HepG2 (cell line): Measurements from ENCODE around the gene ANKS1A. TPM values are rescaled to one million over a fixed set of nuclear protein-coding genes. Genes with fewer than 3 reads are reported as not detected.

Source experiments
- ETV6 ChIP-seq: sonication (generic); formaldehyde crosslinking; conservative IDR thresholded peaks from 2 replicates; pipeline ENCODE4 v1.4.0; 2020; ENCODE audit warnings: missing genetic modification reagents
- FOXA3 ChIP-seq: IDR thresholded peaks from 2 replicates; pipeline ENCODE4 v1.6.1; 2016; ENCODE audit warnings: missing genetic modification reagents, missing compliant biosample characterization
- HNF4A ChIP-seq: sonication (generic); formaldehyde crosslinking; IDR thresholded peaks from 2 replicates; pipeline ENCODE4 v1.4.0; 2020; ENCODE audit warnings: missing genetic modification reagents
- HNRNPL ChIP-seq: fragments of 200-400 bp; formaldehyde crosslinking; IDR thresholded peaks from 2 replicates; pipeline ENCODE4 v1.6.1; 2017; ENCODE audit warnings: mild to moderate bottlenecking, low read depth, low read length
- RBFOX2 ChIP-seq: fragments of 200-400 bp; formaldehyde crosslinking; IDR thresholded peaks from 2 replicates; pipeline ENCODE4 v1.6.1; 2017; ENCODE audit warnings: low read depth, mild to moderate bottlenecking, low read length
- SCMH1 ChIP-seq: sonication (generic); formaldehyde crosslinking; IDR thresholded peaks from 2 replicates; pipeline ENCODE4 v1.9.0; 2021; ENCODE audit warnings: missing genetic modification reagents, mild to moderate bottlenecking, borderline replicate concordance
- SP4 ChIP-seq: sonication (generic); formaldehyde crosslinking; IDR thresholded peaks from 2 replicates; pipeline ENCODE4 v1.8.1; 2023; ENCODE audit warnings: mild to moderate bottlenecking, missing genetic modification reagents
- TBX3 ChIP-seq: fragments of 450-650 bp; IDR thresholded peaks from 2 replicates; pipeline ENCODE4 v1.6.1; 2017; ENCODE audit warnings: antibody characterized with exemption, mild to moderate bottlenecking, inconsistent platforms, borderline replicate concordance
- ZFX ChIP-seq: sonication (generic); formaldehyde crosslinking; IDR thresholded peaks from 2 replicates; pipeline ENCODE4 v1.4.0; 2020; ENCODE audit warnings: mild to moderate bottlenecking, low read depth, missing genetic modification reagents, moderate library complexity
- ZNF30 ChIP-seq: sonication (generic); formaldehyde crosslinking; IDR thresholded peaks from 2 replicates; pipeline ENCODE4 v1.5.0; 2020; ENCODE audit warnings: mild to moderate bottlenecking, missing genetic modification reagents
- ZNF546 ChIP-seq: sonication (generic); formaldehyde crosslinking; conservative IDR thresholded peaks from 2 replicates; pipeline ENCODE4 v1.8.1; 2023; ENCODE audit warnings: mild to moderate bottlenecking, missing genetic modification reagents
- ZNF713 ChIP-seq: sonication (generic); formaldehyde crosslinking; IDR thresholded peaks from 2 replicates; pipeline ENCODE4 v1.4.0; 2020; ENCODE audit warnings: mild to moderate bottlenecking, missing genetic modification reagents
- polyA plus RNA-seq, 8 experiments: library from polyadenylated mRNA; depleted of rRNA in 3 of 8; stranded (reverse) in 7 of 8; unstranded in 1 of 8; fragments of >200 nt; fragmentation: Illumina TruSeq in 4 of 8; extraction: Trizol in 4 of 8; gene quantifications; 2 replicates each; pipeline versions ENCODE4 v1.2.1 to v1.2.3, GENCODE V29; 2011 to 2016; ENCODE audit warnings: low read depth in 4 of 8, missing spikeins in 1 of 8, mixed read lengths in 1 of 8; ENCODE audit not compliant: insufficient read depth in 1 of 8
- total RNA-seq, 5 experiments: library from RNA; depleted of rRNA; stranded (reverse); fragments of >200 nt; fragmentation: Illumina TruSeq; extraction: Trizol; gene quantifications; 2 replicates each; pipeline ENCODE4 v1.2.3, GENCODE V29; 2016; ENCODE audit warnings: low read depth in 1 of 5
- TF ChIP-seq, protein P1 (sequence below): sonication (generic); formaldehyde crosslinking; IDR thresholded peaks from 2 replicates; pipeline ENCODE4 v1.9.0; 2021; ENCODE audit warnings: missing genetic modification reagents, mild to moderate bottlenecking, borderline replicate concordance
- TF ChIP-seq, protein P2 (sequence below): sonication (generic); formaldehyde crosslinking; IDR thresholded peaks from 2 replicates; pipeline ENCODE4 v1.4.0; 2020; ENCODE audit warnings: missing genetic modification reagents
- TF ChIP-seq, protein P3 (sequence below), 2 experiments: IDR thresholded peaks; 2 replicates each; pipeline ENCODE4 v1.6.1; 2011 to 2012; ENCODE audit warnings: low read length in 2 of 2, borderline replicate concordance in 1 of 2, low read depth in 1 of 2, mild to moderate bottlenecking in 1 of 2, moderate library complexity in 1 of 2
- TF ChIP-seq, protein P4 (sequence below): sonication (generic); formaldehyde crosslinking; IDR thresholded peaks from 2 replicates; pipeline ENCODE4 v1.8.1; 2023; ENCODE audit warnings: mild to moderate bottlenecking, inconsistent platforms, moderate library complexity, missing genetic modification reagents, borderline replicate concordance
- TF ChIP-seq, protein P5 (sequence below): sonication (generic); formaldehyde crosslinking; IDR thresholded peaks from 2 replicates; pipeline ENCODE4 v1.8.0; 2022; ENCODE audit warnings: mild to moderate bottlenecking, missing genetic modification reagents, moderate library complexity

ANKS1A gene
- total and polyA plus RNA-seq, 2 of the 13 experiments (the other 11 are each of a cell fraction or from before 2014, with no cell fraction given) = 7.2 to 15.1 TPM

DNA sequence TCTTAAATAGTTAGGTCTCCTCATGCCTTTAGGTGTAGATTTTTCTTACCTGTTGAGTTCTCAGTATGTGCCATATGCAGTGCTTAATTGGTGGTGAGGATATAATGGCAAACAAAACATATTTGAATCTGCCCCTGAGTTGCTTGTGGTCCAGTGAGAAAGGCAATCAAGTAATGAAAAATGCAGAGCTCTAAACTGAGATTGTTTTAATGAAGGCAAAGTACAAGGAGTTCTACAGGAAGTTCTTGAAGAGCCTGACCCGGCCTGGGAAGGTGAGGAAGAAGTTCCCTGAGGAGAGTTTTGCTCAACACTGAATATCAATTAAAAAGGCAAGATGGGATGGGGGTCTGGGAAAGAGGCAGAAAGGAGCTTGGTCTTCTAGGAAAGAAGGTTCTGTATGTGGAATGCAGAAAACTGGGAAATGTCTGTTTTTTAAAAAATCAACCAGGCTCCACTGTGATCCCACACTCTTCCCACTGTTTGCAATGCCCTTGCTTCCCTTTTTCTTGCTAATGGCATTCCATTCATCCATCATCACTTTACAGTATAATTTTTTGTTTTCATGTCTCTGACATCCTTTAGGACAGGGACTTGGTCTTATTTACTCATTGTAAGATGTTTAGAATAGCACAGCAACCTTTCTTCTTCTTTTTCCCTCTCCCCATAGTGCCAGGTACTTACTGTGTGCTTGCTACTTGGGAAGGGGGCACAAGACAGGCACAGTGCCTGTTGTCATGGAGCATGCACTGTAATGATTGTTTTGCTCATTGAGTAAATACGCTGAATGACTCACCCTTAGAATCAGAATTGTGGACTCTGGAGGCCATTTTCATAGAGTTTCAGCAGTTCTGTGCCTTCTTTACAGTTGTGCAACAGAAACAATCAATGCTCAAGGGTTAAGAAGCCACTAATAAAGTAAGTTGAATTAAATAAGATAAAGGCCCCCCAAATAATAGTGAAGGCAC lies 64.3 kb downstream of the ANKS1A start (continued):
- TF ChIP-seq, protein P1, sequence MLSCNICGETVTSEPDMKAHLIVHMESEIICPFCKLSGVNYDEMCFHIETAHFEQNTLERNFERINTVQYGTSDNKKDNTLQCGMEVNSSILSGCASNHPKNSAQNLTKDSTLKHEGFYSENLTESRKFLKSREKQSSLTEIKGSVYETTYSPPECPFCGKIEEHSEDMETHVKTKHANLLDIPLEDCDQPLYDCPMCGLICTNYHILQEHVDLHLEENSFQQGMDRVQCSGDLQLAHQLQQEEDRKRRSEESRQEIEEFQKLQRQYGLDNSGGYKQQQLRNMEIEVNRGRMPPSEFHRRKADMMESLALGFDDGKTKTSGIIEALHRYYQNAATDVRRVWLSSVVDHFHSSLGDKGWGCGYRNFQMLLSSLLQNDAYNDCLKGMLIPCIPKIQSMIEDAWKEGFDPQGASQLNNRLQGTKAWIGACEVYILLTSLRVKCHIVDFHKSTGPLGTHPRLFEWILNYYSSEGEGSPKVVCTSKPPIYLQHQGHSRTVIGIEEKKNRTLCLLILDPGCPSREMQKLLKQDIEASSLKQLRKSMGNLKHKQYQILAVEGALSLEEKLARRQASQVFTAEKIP (CRISPR knock-in tag) = no peak
- TF ChIP-seq TBX3 (peak; percentile 34; the same call in 1 of the 2 replicates), SP4 (CRISPR knock-in tag) (no peak), HNRNPL (no peak), HNF4A (CRISPR knock-in tag) (peak; percentile 83), RBFOX2 (no peak), ZNF713 (no peak), ZNF30 (CRISPR knock-in tag) (no peak), FOXA3 (CRISPR knock-in tag) (peak; percentile 99), ZNF546 (no peak), ZFX (CRISPR knock-in tag) (no peak), SCMH1 (no peak), ETV6 (CRISPR knock-in tag) (no peak)
- TF ChIP-seq, protein P2, sequence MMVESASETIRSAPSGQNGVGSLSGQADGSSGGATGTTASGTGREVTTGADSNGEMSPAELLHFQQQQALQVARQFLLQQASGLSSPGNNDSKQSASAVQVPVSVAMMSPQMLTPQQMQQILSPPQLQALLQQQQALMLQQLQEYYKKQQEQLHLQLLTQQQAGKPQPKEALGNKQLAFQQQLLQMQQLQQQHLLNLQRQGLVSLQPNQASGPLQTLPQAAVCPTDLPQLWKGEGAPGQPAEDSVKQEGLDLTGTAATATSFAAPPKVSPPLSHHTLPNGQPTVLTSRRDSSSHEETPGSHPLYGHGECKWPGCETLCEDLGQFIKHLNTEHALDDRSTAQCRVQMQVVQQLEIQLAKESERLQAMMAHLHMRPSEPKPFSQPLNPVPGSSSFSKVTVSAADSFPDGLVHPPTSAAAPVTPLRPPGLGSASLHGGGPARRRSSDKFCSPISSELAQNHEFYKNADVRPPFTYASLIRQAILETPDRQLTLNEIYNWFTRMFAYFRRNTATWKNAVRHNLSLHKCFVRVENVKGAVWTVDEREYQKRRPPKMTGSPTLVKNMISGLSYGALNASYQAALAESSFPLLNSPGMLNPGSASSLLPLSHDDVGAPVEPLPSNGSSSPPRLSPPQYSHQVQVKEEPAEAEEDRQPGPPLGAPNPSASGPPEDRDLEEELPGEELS (CRISPR knock-in tag) = peak; percentile 94
- TF ChIP-seq, protein P3, sequence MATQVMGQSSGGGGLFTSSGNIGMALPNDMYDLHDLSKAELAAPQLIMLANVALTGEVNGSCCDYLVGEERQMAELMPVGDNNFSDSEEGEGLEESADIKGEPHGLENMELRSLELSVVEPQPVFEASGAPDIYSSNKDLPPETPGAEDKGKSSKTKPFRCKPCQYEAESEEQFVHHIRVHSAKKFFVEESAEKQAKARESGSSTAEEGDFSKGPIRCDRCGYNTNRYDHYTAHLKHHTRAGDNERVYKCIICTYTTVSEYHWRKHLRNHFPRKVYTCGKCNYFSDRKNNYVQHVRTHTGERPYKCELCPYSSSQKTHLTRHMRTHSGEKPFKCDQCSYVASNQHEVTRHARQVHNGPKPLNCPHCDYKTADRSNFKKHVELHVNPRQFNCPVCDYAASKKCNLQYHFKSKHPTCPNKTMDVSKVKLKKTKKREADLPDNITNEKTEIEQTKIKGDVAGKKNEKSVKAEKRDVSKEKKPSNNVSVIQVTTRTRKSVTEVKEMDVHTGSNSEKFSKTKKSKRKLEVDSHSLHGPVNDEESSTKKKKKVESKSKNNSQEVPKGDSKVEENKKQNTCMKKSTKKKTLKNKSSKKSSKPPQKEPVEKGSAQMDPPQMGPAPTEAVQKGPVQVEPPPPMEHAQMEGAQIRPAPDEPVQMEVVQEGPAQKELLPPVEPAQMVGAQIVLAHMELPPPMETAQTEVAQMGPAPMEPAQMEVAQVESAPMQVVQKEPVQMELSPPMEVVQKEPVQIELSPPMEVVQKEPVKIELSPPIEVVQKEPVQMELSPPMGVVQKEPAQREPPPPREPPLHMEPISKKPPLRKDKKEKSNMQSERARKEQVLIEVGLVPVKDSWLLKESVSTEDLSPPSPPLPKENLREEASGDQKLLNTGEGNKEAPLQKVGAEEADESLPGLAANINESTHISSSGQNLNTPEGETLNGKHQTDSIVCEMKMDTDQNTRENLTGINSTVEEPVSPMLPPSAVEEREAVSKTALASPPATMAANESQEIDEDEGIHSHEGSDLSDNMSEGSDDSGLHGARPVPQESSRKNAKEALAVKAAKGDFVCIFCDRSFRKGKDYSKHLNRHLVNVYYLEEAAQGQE (IDR thresholded peaks at IDR 0.05; ENCODE audit: borderline replicate concordance in 1 of 2, low read depth in 1 of 2, low read length in 2 of 2) = no peak
- TF ChIP-seq, protein P4, sequence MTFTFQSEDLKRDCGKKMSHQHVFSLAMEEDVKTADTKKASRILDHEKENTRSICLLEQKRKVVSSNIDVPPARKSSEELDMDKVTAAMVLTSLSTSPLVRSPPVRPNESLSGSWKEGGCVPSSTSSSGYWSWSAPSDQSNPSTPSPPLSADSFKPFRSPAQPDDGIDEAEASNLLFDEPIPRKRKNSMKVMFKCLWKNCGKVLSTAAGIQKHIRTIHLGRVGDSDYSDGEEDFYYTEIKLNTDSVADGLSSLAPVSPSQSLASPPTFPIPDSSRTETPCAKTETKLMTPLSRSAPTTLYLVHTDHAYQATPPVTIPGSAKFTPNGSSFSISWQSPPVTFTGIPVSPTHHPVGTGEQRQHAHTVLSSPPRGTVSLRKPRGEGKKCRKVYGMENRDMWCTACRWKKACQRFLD (CRISPR knock-in tag) = no peak
- TF ChIP-seq, protein P5, sequence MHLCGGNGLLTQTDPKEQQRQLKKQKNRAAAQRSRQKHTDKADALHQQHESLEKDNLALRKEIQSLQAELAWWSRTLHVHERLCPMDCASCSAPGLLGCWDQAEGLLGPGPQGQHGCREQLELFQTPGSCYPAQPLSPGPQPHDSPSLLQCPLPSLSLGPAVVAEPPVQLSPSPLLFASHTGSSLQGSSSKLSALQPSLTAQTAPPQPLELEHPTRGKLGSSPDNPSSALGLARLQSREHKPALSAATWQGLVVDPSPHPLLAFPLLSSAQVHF (CRISPR knock-in tag) = no peak
